Type B pancreatic cell (in vitro differentiated cells): ENCODE data around the gene EDRF1. TPM values are rescaled to one million over a fixed set of nuclear protein-coding genes. Genes with fewer than 3 reads are reported as not detected.
"Not testable (repeated sequence)": the region's sequence is repeated elsewhere in the genome, so short reads cannot be mapped to it uniquely, and the experiment has no call there.

Experiments used
- DNase-seq: peaks from one replicate; pipeline ENCODE4 v3.0.0; 2021; ENCODE audit warnings: mixed read lengths; ENCODE audit not compliant: unreplicated experiment; ENCODE audit errors: extremely low spot score
- H3K27ac Mint-ChIP-seq: 2 replicates; pipeline ENCODE4 v1.8.0; 2021; ENCODE audit warnings: mild to moderate bottlenecking, mixed read lengths
- H3K27me3 Mint-ChIP-seq: 2 replicates; pipeline ENCODE4 v1.8.0; 2021; ENCODE audit warnings: mixed read lengths
- H3K36me3 Mint-ChIP-seq: 2 replicates; pipeline ENCODE4 v1.8.0; 2021; ENCODE audit warnings: mixed read lengths
- H3K4me1 Mint-ChIP-seq: one replicate; pipeline ENCODE4 v1.8.0; 2021; ENCODE audit warnings: mixed read lengths; ENCODE audit not compliant: unreplicated experiment
- H3K4me3 Mint-ChIP-seq: 2 replicates; pipeline ENCODE4 v1.8.0; 2021; ENCODE audit warnings: mild to moderate bottlenecking, mixed read lengths
- H3K9me3 Mint-ChIP-seq: 2 replicates; pipeline ENCODE4 v1.8.0; 2021; ENCODE audit warnings: mixed read lengths
- total RNA-seq: library from RNA; stranded (reverse); gene quantifications from 2 replicates; pipeline ENCODE4 v1.2.1, GENCODE V29; 2021; ENCODE audit warnings: low replicate concordance
- TF ChIP-seq, protein P1 (sequence below): fragments of 200-600 bp; sonication (generic); conservative IDR thresholded peaks from 2 replicates; pipeline ENCODE4 v1.5.0; 2021; ENCODE audit warnings: antibody characterized with exemption, mild to moderate bottlenecking

Gene EDRF1
- total RNA-seq, 1 donor from 2014 or later: 35.4 TPM

DNA sequence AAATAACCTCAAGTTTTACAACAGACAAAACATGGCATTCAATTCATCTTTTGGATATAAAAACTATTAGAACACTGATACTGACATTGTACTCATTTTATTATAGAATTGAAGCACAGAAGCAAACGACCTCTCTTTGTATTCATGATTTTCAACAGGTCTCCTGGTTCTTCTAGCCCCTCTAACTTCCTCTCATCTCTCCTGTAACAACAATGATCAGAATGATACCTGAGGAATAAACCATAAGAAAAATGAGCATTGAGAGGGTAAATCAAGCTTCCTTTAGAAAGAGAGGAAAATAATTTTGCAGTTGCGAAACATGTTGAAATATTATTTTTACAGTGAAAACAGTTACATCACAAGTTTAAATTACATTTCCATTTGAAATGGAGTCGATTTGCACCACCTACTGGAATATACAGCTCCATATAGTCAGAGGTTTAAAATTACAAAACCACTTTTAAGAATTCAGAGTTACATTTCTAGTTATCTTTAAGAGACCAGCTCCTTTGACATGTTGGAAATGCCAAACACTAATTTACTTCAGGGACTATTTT is 19.1 kb upstream of the EDRF1 start:
- H3K36me3 Mint-ChIP-seq: no peaks in the 10 kb centered on the region
- TF ChIP-seq, protein P1, sequence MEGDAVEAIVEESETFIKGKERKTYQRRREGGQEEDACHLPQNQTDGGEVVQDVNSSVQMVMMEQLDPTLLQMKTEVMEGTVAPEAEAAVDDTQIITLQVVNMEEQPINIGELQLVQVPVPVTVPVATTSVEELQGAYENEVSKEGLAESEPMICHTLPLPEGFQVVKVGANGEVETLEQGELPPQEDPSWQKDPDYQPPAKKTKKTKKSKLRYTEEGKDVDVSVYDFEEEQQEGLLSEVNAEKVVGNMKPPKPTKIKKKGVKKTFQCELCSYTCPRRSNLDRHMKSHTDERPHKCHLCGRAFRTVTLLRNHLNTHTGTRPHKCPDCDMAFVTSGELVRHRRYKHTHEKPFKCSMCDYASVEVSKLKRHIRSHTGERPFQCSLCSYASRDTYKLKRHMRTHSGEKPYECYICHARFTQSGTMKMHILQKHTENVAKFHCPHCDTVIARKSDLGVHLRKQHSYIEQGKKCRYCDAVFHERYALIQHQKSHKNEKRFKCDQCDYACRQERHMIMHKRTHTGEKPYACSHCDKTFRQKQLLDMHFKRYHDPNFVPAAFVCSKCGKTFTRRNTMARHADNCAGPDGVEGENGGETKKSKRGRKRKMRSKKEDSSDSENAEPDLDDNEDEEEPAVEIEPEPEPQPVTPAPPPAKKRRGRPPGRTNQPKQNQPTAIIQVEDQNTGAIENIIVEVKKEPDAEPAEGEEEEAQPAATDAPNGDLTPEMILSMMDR: peak; percentile 44
- no peaks in the 10 kb centered on the region for H3K27me3 Mint-ChIP-seq
- H3K4me1 Mint-ChIP-seq: no peaks in the 10 kb centered on the region
- H3K4me3 Mint-ChIP-seq: no peak overlapping the region
- H3K27ac Mint-ChIP-seq: no peak overlapping the region
- no peak for DNase-seq
- H3K9me3 Mint-ChIP-seq: peaks cover 5% of the 10 kb centered on the region

- no peaks in the 10 kb centered on the region for H3K27me3 Mint-ChIP-seq
- peak overlapping the region; percentile 16 for H3K27ac Mint-ChIP-seq
- H3K4me1 Mint-ChIP-seq: peaks cover 37% of the 10 kb centered on the region
- H3K4me3 Mint-ChIP-seq: no peak overlapping the region
- DNase-seq: no peak
- H3K36me3 Mint-ChIP-seq: no peaks in the 10 kb centered on the region
- H3K9me3 Mint-ChIP-seq: peaks cover 2% of the 10 kb centered on the region
- TF ChIP-seq, protein P1: no peak
These were observed 11.7 kb upstream of the EDRF1 start for GRCh38 chr10:125707541-125708468.

- Mint-ChIP-seq H3K27me3 (no peaks in the 10 kb centered on the region), H3K9me3 (no peaks in the 10 kb centered on the region), H3K27ac (no peak overlapping the region), H3K36me3 (no peaks in the 10 kb centered on the region), H3K4me3 (no peak overlapping the region), H3K4me1 (peaks cover 37% of the 10 kb centered on the region)
- no peak for DNase-seq
- TF ChIP-seq, protein P1: no peak
These were observed 10.5 kb upstream of the EDRF1 start for GRCh38 chr10:125708971-125709503.

DNA sequence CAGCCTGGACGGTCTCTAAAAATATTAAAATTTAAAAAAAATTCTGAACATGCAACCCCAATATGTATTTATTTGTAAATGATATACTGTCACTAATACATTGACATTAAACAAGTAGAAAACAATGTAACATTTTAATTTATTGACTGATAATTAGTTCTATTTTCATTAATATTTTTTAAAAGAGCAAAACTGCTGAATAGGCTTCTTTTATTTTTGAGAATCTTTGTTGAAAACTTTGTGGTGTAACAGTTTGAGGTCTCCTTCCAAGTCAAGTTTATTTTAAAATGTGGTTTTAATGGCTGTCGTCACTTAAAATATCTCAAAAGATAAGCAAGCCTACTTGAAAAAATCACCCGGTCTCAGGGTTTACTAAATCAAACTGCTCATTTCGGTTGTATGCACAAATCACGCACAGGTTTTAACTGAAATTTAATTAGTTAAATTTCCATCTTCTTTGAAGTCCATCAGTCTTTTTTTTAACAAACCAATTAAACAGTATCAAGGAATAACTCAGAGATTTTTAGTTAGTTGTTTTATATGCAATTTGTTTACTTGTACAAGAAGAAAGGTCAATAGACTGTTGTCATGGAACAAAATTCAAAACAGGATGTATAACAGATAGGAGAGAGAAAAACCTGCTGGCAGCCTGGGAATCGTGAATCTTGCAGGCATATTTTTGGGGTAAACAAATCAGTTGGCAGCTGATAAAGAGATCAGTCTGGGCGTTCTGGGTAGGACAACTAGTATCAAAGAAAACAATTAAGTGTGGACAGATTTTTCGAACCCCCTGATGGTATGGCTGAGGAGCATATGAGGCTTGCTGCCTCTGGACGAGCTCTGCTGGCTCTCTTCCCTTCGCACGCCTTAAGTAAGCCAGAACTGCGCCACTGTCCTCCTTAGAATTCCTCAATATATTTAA is 9.7 kb upstream of the EDRF1 start:
- Mint-ChIP-seq H3K27ac (no peak overlapping the region), H3K4me3 (no peak overlapping the region), H3K36me3 (no peaks in the 10 kb centered on the region), H3K9me3 (no peaks in the 10 kb centered on the region), H3K27me3 (no peaks in the 10 kb centered on the region), H3K4me1 (peaks cover 37% of the 10 kb centered on the region)
- TF ChIP-seq, protein P1: no peak
- no peak for DNase-seq

GRCh38 chr10:125711110-125711750 is 8.3 kb upstream of the EDRF1 start:
- DNase-seq: no peak

GRCh38 chr10:125714728-125715127 is 4.8 kb upstream of the EDRF1 start:
- DNase-seq, H3K9me3 Mint-ChIP-seq, H3K27me3 Mint-ChIP-seq, H3K4me3 Mint-ChIP-seq, H3K27ac Mint-ChIP-seq, H3K36me3 Mint-ChIP-seq: not testable (repeated sequence)
- H3K4me1 Mint-ChIP-seq: peaks cover 15% of the 10 kb centered on the region

More at GRCh38 chr10:125711110-125711750, 8.3 kb upstream of the EDRF1 start:
- H3K27me3 Mint-ChIP-seq: no peaks in the 10 kb centered on the region
- no peak overlapping the region for H3K4me3 Mint-ChIP-seq
- peaks cover 37% of the 10 kb centered on the region for H3K4me1 Mint-ChIP-seq
- TF ChIP-seq, protein P1: no peak
- no peaks in the 10 kb centered on the region for H3K9me3 Mint-ChIP-seq
- no peak overlapping the region for H3K27ac Mint-ChIP-seq
- H3K36me3 Mint-ChIP-seq: no peaks in the 10 kb centered on the region
